Caco-2 (cell line): Measurements from ENCODE around the gene CBFA2T2. TPM values are rescaled to one million over a fixed set of nuclear protein-coding genes. Genes with fewer than 3 reads are reported as not detected.

Experiments
- BruUV-seq: library from RNA; stranded (reverse); fragments of 400-500 nt; replicated peaks from 2 replicates; lab custom pipeline; 2021; lab: Mats Ljungman, UMichigan
- CTCF ChIA-PET: fragments of 300-600 bp; sonication (Branson Sonifier 250); formaldehyde crosslinking; loops from one replicate; lab custom pipeline; 2022; ENCODE audit warnings: antibody characterized with exemption; lab: Charles Lee
- POLR2A ChIA-PET: fragments of 300-600 bp; sonication (Branson Sonifier 250); formaldehyde crosslinking; loops from one replicate; lab custom pipeline; 2022; ENCODE audit warnings: antibody characterized with exemption; lab: Charles Lee
- DNase-seq, 2 experiments: peaks; one replicate each; pipeline versions ENCODE4 v3.0.0 to v3.0.0-alpha.2; 2020 to 2022
- H3K27me3 ChIP-seq: replicated peaks from 2 replicates; pipeline ENCODE4 v1.6.0; 2011; ENCODE audit warnings: low read length; ENCODE audit not compliant: control insufficient read depth, insufficient read depth
- H3K36me3 ChIP-seq: 2 replicates; pipeline ENCODE4 v1.5.1; 2011; ENCODE audit warnings: low read length; ENCODE audit not compliant: control insufficient read depth, insufficient read depth
- H3K4me1 ChIP-seq: fragments of 250-450 bp; sonication (Bioruptor Pico); 2 replicates; pipeline ENCODE4 v1.5.1; 2020; ENCODE audit warnings: mild to moderate bottlenecking
- H3K4me3 ChIP-seq: 2 replicates; pipeline ENCODE4 v1.5.1; 2011; ENCODE audit warnings: low read depth, mild to moderate bottlenecking, control low read depth, low read length
- H3K9me3 ChIP-seq: fragments of 250-450 bp; sonication (Bioruptor Pico); 2 replicates; pipeline ENCODE4 v1.5.1; 2020; ENCODE audit warnings: mild to moderate bottlenecking, moderate library complexity
- H3K27ac Mint-ChIP-seq: one replicate; pipeline ENCODE4 v1.8.0; 2022; ENCODE audit warnings: mixed read lengths; ENCODE audit not compliant: unreplicated experiment
- H3K27me3 Mint-ChIP-seq: one replicate; pipeline ENCODE4 v1.8.0; 2022; ENCODE audit warnings: mixed read lengths; ENCODE audit not compliant: insufficient read depth, unreplicated experiment
- H3K36me3 Mint-ChIP-seq: one replicate; pipeline ENCODE4 v1.8.0; 2022; ENCODE audit warnings: mild to moderate bottlenecking, mixed read lengths; ENCODE audit not compliant: insufficient read depth, unreplicated experiment
- H3K4me1 Mint-ChIP-seq: one replicate; pipeline ENCODE4 v1.8.0; 2022; ENCODE audit warnings: low read depth, mixed read lengths; ENCODE audit not compliant: unreplicated experiment
- H3K4me3 Mint-ChIP-seq: one replicate; pipeline ENCODE4 v1.8.0; 2022; ENCODE audit warnings: mild to moderate bottlenecking, moderate library complexity, mixed read lengths; ENCODE audit not compliant: unreplicated experiment
- H3K9me3 Mint-ChIP-seq: one replicate; pipeline ENCODE4 v1.8.0; 2022; ENCODE audit warnings: mixed read lengths; ENCODE audit not compliant: unreplicated experiment
- CTCF ChIP-seq, 2 experiments: fragments of 200-600 bp in 1 of 2; IDR thresholded peaks; 1 replicate in 1 of 2; 2 replicates in 1 of 2; pipeline versions ENCODE4 v1.5.1 to v1.8.0; 2011 to 2022; ENCODE audit warnings: antibody characterized with exemption in 1 of 2, control low read depth in 1 of 2, inconsistent platforms in 1 of 2, low read depth in 1 of 2, low read length in 1 of 2, mild to moderate bottlenecking in 1 of 2, moderate library complexity in 1 of 2; ENCODE audit not compliant: insufficient read depth in 1 of 2, severe bottlenecking in 1 of 2, unreplicated experiment in 1 of 2
- intact Hi-C: fragments of 100-400 bp; cut with micrococcal nuclease; formaldehyde crosslinking; loops from one replicate; pipeline ENCODE4 v1.10.0; 2022; ENCODE audit not compliant: unreplicated experiment
- total RNA-seq: library from RNA; stranded (reverse); gene quantifications from 2 replicates; pipeline ENCODE4 v1.2.3, GENCODE V29; 2022

CBFA2T2 gene
- total RNA-seq, 1 experiment from 2014 or later, result 30.6 TPM

- peaks cover 83% of the 10 kb centered on the region for H3K36me3 Mint-ChIP-seq
- Histone ChIP-seq H3K27me3 (no peaks in the 10 kb centered on the region), H3K9me3 (no peaks in the 10 kb centered on the region), H3K4me1 (peaks cover 11% of the 10 kb centered on the region), H3K4me3 (no peak overlapping the region), H3K36me3 (peaks cover 6% of the 10 kb centered on the region; the same call in 1 of the 2 replicates)
- intact Hi-C loops, result no loop called here
- POLR2A ChIA-PET, result interaction anchor here (1.0 to 1.4 kb wide), 3 partner anchors 15 to 51 kb away, joined by 3 to 6 read pairs (median 3); partner anchors contain the start of genes ACTL10 and PXMP4
- peaks cover 23% of the 10 kb centered on the region for H3K4me1 Mint-ChIP-seq
- no peaks in the 10 kb centered on the region for H3K9me3 Mint-ChIP-seq
- TF ChIP-seq CTCF (IDR thresholded peaks at IDR 0.05; ENCODE audit: insufficient read depth in 1 of 2, low read depth in 1 of 2, low read length in 1 of 2, severe bottlenecking in 1 of 2, unreplicated experiment in 1 of 2), result no peak
- no peak for DNase-seq
- peak overlapping the region; percentile 7 for H3K27ac Mint-ChIP-seq
- no peak overlapping the region for H3K4me3 Mint-ChIP-seq
- no peaks in the 10 kb centered on the region for H3K27me3 Mint-ChIP-seq
- BruUV-seq, result no TSS peak
- CTCF ChIA-PET, result interaction anchor here (0.9 to 6.0 kb wide), 2 partner anchors 14 to 39 kb away, joined by 3 to 29 read pairs; partner anchors contain the start of genes ACTL10 and PXMP4
These were observed 191.4 kb downstream of the CBFA2T2 start for GRCh38 chr20:33681288-33681687.

GRCh38 chr20:33681728-33682353 is 191.9 kb downstream of the CBFA2T2 start:
- no peak overlapping the region for H3K4me3 Mint-ChIP-seq

More at GRCh38 chr20:33681728-33682353, 191.9 kb downstream of the CBFA2T2 start:
- ChIA-PET POLR2A (interaction anchor here (0.6 to 1.4 kb wide), 3 partner anchors 15 to 192 kb away, joined by 3 to 6 read pairs (median 3); partner anchors contain the start of gene ACTL10), CTCF (interaction anchor here (0.9 to 6.0 kb wide), 2 partner anchors 14 to 38 kb away, joined by 3 to 29 read pairs; partner anchors contain the start of genes ACTL10 and PXMP4)
- no peak overlapping the region for H3K4me3 ChIP-seq
- peaks cover 13% of the 10 kb centered on the region for H3K4me1 ChIP-seq
- no peaks in the 10 kb centered on the region for H3K27me3 ChIP-seq
- peak overlapping the region; percentile 7 for H3K27ac Mint-ChIP-seq
- intact Hi-C loops, result no loop called here
- TF ChIP-seq CTCF (IDR thresholded peaks at IDR 0.05; ENCODE audit: insufficient read depth in 1 of 2, low read depth in 1 of 2, low read length in 1 of 2, severe bottlenecking in 1 of 2, unreplicated experiment in 1 of 2), result no peak
- no peaks in the 10 kb centered on the region for H3K9me3 Mint-ChIP-seq
- no TSS peak for BruUV-seq
- no peaks in the 10 kb centered on the region for H3K9me3 ChIP-seq
- H3K27me3 Mint-ChIP-seq, result no peaks in the 10 kb centered on the region
- H3K36me3 ChIP-seq, result peaks cover 6% of the 10 kb centered on the region; the same call in 1 of the 2 replicates
- no peak for DNase-seq
- peaks cover 28% of the 10 kb centered on the region for H3K4me1 Mint-ChIP-seq
- peaks cover 77% of the 10 kb centered on the region for H3K36me3 Mint-ChIP-seq
